HTERT RPE-1 (cell line): Measurements from ENCODE around the gene CD99.
"Not testable (repeated sequence)": the region's sequence is repeated elsewhere in the genome, so short reads cannot be mapped to it uniquely, and the experiment has no call there.

ENCODE experiments used
- in situ Hi-C: fragments of 300-500 bp; cut with MboI; formaldehyde crosslinking; loops from 4 replicates; pipeline ENCODE4 v1.14.3; 2020; ENCODE audit warnings: low sequenced_read_pairs

Gene CD99

GRCh38 chrX:2766906-2767305 lies 75.8 kb downstream of the CD99 start:
- in situ Hi-C loops: no loop called here

GRCh38 chrX:2767631-2768455 lies 76.7 kb downstream of the CD99 start:
- in situ Hi-C loops: no loop called here

GRCh38 chrX:2769615-2770014 lies 78.5 kb downstream of the CD99 start:
- in situ Hi-C loops: no loop called here

- in situ Hi-C loops: not testable (repeated sequence)
These were observed 82.3 kb downstream of the CD99 start for GRCh38 chrX:2773166-2774055.

- in situ Hi-C loops: no loop called here
These were observed 83.0 kb downstream of the CD99 start for GRCh38 chrX:2774057-2774456.

- in situ Hi-C loops: no loop called here
These were observed 83.7 kb downstream of the CD99 start for GRCh38 chrX:2774776-2775175.

GRCh38 chrX:2780472-2781225 lies 89.6 kb downstream of the CD99 start:
- in situ Hi-C loops: not testable (repeated sequence)

GRCh38 chrX:2781226-2781571 lies 90.1 kb downstream of the CD99 start:
- in situ Hi-C loops: no loop called here

- in situ Hi-C loops: no loop called here
These were observed 90.6 kb downstream of the CD99 start for GRCh38 chrX:2781698-2782097.

- in situ Hi-C loops: no loop called here
These were observed 91.1 kb downstream of the CD99 start for GRCh38 chrX:2782171-2782570.

GRCh38 chrX:2782778-2783177 lies 91.7 kb downstream of the CD99 start:
- in situ Hi-C loops: no loop called here

GRCh38 chrX:2784026-2784425 lies 92.9 kb downstream of the CD99 start:
- in situ Hi-C loops: no loop called here

GRCh38 chrX:2785538-2785937 lies 94.4 kb downstream of the CD99 start:
- in situ Hi-C loops: no loop called here

GRCh38 chrX:2788980-2789379 lies 97.9 kb downstream of the CD99 start:
- in situ Hi-C loops: no loop called here

GRCh38 chrX:2789569-2789968 lies 98.5 kb downstream of the CD99 start:
- in situ Hi-C loops: no loop called here
